T-cell (primary cell): Measurements from ENCODE around the gene SALL4. TPM values are rescaled to one million over a fixed set of nuclear protein-coding genes. Genes with fewer than 3 reads are reported as not detected.

ENCODE experiments used
- ATAC-seq, 4 experiments: fragments of 200-7000 bp in 3 of 4; fragments of 150-1000 bp in 1 of 4; cut with Tn5 transposase; replicated peaks in 1 of 4; 1 replicate in 3 of 4; 2 replicates in 1 of 4; pipeline ENCODE4 v1.10.0; 2021; ENCODE audit warnings: moderate library complexity in 3 of 4, mild to moderate bottlenecking in 2 of 4, moderate number of reproducible peaks in 1 of 4
- CTCF ChIA-PET, 2 donors: fragments of 300-600 bp; sonication (Branson Sonifier 250); formaldehyde crosslinking; loops; one replicate each; lab custom pipeline; 2022; ENCODE audit warnings: antibody characterized with exemption in 2 of 2; lab: Charles Lee
- POLR2A ChIA-PET, 2 donors: fragments of 300-600 bp; sonication (Branson Sonifier 250); formaldehyde crosslinking; loops; one replicate each; lab custom pipeline; 2022; ENCODE audit warnings: antibody characterized with exemption in 2 of 2; lab: Charles Lee
- DNase-seq, 35 experiments: peaks; one replicate each; pipeline versions ENCODE4 v3.0.0 to v3.0.0-alpha.2; 2013 to 2023
- H3K27ac ChIP-seq: one replicate; pipeline ENCODE4 v1.5.1; 2013; ENCODE audit warnings: low read length
- H3K27me3 ChIP-seq, 2 experiments: replicated peaks in 1 of 2; 1 replicate in 1 of 2; 2 replicates in 1 of 2; pipeline versions ENCODE4 v1.6.1 to v1.7.0; 2013; ENCODE audit warnings: low read length in 1 of 2, mixed read lengths in 1 of 2; ENCODE audit not compliant: control insufficient read depth in 2 of 2, insufficient read depth in 2 of 2; ENCODE audit errors: extremely low read depth in 1 of 2
- H3K36me3 ChIP-seq, 2 donors: 1 replicate in 1 of 2; 2 replicates in 1 of 2; pipeline versions ENCODE4 v1.6.1 to v1.7.0; 2013; ENCODE audit warnings: low read length in 1 of 2; ENCODE audit not compliant: control insufficient read depth in 2 of 2, insufficient read depth in 1 of 2; ENCODE audit errors: extremely low read depth in 1 of 2
- H3K4me1 ChIP-seq, 2 experiments: 1 replicate in 1 of 2; 2 replicates in 1 of 2; pipeline versions ENCODE4 v1.6.1 to v1.7.0; 2013; ENCODE audit warnings: low read length in 2 of 2, mixed read lengths in 1 of 2; ENCODE audit not compliant: insufficient read depth in 2 of 2, control insufficient read depth in 1 of 2; ENCODE audit errors: extremely low read depth in 1 of 2
- H3K4me3 ChIP-seq, 2 donors: 1 replicate in 1 of 2; 2 replicates in 1 of 2; pipeline versions ENCODE4 v1.5.1 to v1.7.0; 2013; ENCODE audit warnings: mild to moderate bottlenecking in 2 of 2, low read length in 1 of 2, moderate library complexity in 1 of 2; ENCODE audit not compliant: control insufficient read depth in 1 of 2; ENCODE audit errors: extremely low read depth in 1 of 2
- H3K9me3 ChIP-seq: 2 replicates; pipeline ENCODE4 v1.7.0; 2013
- H3K27ac Mint-ChIP-seq, 2 donors: one replicate each; pipeline ENCODE4 v1.8.0; 2020 to 2021; ENCODE audit warnings: mild to moderate bottlenecking in 2 of 2, mixed read lengths in 2 of 2
- H3K27me3 Mint-ChIP-seq, 2 donors: one replicate each; pipeline ENCODE4 v1.8.0; 2021 to 2022; ENCODE audit warnings: mixed read lengths in 2 of 2
- H3K36me3 Mint-ChIP-seq: one replicate; pipeline ENCODE4 v1.8.0; 2021; ENCODE audit warnings: mixed read lengths
- H3K4me1 Mint-ChIP-seq, 3 donors: one replicate each; pipeline ENCODE4 v1.8.0; 2020 to 2022; ENCODE audit warnings: mixed read lengths in 3 of 3, mild to moderate bottlenecking in 1 of 3
- H3K4me3 Mint-ChIP-seq, 3 donors: one replicate each; pipeline ENCODE4 v1.8.0; 2020 to 2022; ENCODE audit warnings: mild to moderate bottlenecking in 3 of 3, mixed read lengths in 3 of 3, moderate library complexity in 3 of 3
- H3K9me3 Mint-ChIP-seq, 3 donors: one replicate each; pipeline ENCODE4 v1.8.0; 2020 to 2022; ENCODE audit warnings: mixed read lengths in 3 of 3
- WGBS: methylation state at CpG from one replicate; pipeline ENCODE4 v1.1.5; 2013; ENCODE audit warnings: missing lambda C conversion rate; ENCODE audit not compliant: insufficient coverage; 5-methylcytosine and 5-hydroxymethylcytosine counted together
- total RNA-seq, 35 experiments: library from RNA in 6 of 35; stranded (reverse) in 6 of 35; fragments of 120-200 nt in 1 of 35; gene quantifications; one replicate each; pipeline versions ENCODE4 v1.2.1 to v1.2.4 and lab custom pipeline; 2013 to 2026

The SALL4 gene
- total RNA-seq, 5 donors from 2014 or later (not counting 1 experiment from before 2014, with no cell fraction given) = 0.13 to 0.48 (median 0.37) TPM; not detected in 1

DNA sequence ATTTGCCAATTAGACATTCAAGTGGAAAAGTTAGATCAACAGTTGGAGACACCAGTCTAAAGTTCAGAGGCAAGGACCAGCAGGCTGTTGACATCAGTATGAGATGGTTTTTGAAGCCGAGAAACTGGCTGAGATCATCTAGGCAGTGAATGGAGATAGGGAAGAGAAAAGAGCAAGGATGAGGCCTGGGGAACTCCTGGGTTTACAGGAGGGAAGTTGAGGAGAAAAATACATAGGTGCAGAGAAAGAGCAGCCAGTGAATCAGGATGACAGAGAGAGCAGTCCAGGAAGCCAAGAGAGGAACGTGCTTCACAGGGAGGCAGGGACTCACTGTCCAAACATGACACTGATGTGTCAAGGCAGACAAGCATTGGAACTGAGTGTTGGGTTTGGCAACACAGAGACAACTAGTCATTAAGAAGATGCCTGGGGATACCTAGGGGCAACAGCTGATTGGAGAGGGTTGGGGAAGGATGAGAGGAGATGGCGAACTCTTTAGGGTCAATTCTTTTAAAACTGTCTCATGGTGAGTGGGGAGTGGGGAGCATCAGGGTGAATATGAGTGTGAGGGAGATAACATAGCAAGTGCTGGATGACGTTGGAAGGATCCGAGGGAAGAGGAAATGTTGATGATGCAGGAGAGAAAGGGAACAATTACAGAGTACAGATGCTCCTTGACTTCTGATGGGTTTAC is 13.2 kb upstream of the SALL4 start:
- no peaks in the 10 kb centered on the region for H3K36me3 Mint-ChIP-seq
- ChIA-PET POLR2A (no interaction called here), CTCF (interaction anchor here in 1 of 2 donors (0.6 kb wide), 1 partner anchor 160 kb away, joined by 4 read pairs; no protein-coding TSS in a partner anchor)
- DNase-seq (no peak), ATAC-seq (no peak)
- H3K27ac Mint-ChIP-seq = no peak overlapping the region
- Histone ChIP-seq H3K4me3 (no peak overlapping the region), H3K27ac (no peak overlapping the region), H3K9me3 (no peaks in the 10 kb centered on the region), H3K36me3 (no peaks in the 10 kb centered on the region), H3K27me3 (no peaks in the 10 kb centered on the region), H3K4me1 (no peaks in the 10 kb centered on the region)
- H3K4me3 Mint-ChIP-seq = no peak overlapping the region
- no peaks in the 10 kb centered on the region for H3K9me3 Mint-ChIP-seq
- no peaks in the 10 kb centered on the region for H3K4me1 Mint-ChIP-seq
- 75% methylated on average over 5 of the region's 5 CpGs for WGBS
- H3K27me3 Mint-ChIP-seq = peaks cover 9 to 12% of the 10 kb centered on the region in 2 donors

DNA sequence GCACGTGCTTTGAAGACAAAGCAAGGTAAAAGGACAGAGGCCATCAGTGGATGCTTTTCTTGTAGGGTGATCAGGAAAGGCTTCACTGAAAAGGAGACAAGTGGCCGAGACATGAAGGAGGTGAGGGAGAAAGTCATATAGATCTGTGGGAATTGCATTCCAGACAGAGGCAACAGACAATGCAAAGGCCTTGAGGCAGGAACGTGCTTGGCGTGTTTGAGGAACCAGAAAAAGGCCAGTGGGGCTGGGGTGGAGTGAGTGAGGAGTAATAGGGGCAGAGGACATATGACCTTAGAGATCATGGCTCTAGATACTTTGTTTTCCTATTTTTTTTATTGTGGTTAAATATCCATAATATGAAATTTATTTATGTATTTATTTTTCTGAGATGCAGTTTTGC is 10.5 kb upstream of the SALL4 start:
- DNase-seq (no peak), ATAC-seq (no peak)
- Histone ChIP-seq H3K27me3 (no peaks in the 10 kb centered on the region), H3K4me3 (no peak overlapping the region), H3K27ac (no peak overlapping the region), H3K36me3 (no peaks in the 10 kb centered on the region), H3K9me3 (no peaks in the 10 kb centered on the region), H3K4me1 (no peaks in the 10 kb centered on the region)
- WGBS = 67% methylated on average over 3 of the region's 4 CpGs
- no peak overlapping the region for H3K4me3 Mint-ChIP-seq
- H3K4me1 Mint-ChIP-seq = no peaks in the 10 kb centered on the region
- H3K27ac Mint-ChIP-seq = no peak overlapping the region
- no peaks in the 10 kb centered on the region for H3K36me3 Mint-ChIP-seq
- H3K27me3 Mint-ChIP-seq = peaks cover 2 to 8% of the 10 kb centered on the region in 2 donors
- ChIA-PET POLR2A (no interaction called here), CTCF (no interaction called here)
- no peaks in the 10 kb centered on the region for H3K9me3 Mint-ChIP-seq

DNA sequence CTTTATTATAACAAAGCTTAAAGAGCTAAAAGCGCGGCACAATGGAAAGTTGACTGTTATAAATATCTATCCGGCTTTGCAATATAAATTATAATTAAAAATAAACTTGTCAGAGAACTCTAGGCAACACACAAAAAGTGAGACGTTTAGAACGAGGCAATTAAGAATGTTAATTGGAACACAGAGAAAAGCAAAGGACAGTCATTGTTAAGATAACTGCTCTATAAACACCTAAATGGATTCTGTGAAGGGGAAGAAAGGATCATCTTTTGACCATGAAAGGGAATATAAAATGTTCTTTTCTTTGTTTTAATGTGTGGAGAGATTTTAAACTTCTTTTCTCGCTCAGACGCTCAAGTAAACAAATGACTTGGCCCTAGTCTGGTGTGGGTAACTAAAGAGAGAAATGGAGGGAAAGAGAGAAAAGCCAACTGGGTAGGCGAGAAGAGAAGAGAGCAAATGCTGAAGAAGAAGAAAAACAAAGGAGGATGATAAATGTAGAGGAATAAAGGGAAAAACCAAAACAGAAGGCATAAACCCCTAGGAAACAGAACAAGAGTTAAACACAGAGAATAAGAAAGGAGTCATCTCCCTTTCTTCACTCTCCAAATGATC is 9.3 kb upstream of the SALL4 start:
- no peak overlapping the region for H3K4me3 ChIP-seq

DNA sequence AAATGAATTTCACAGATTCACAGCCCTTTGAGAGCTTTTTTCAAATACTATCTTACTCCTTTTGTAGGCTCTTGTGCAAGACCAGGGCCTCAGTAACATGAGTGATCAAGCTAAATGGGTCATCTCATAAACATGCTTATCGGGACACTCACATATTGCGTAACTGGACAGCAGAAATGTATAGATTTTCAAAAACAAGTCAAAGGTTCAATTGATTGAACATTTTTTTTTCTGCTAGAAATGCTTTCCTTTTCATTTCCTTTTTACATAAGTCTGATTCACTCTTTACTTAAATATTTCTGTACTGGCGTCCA is 8.7 kb upstream of the SALL4 start:
- ChIA-PET POLR2A (no interaction called here), CTCF (no interaction called here)
- H3K27ac Mint-ChIP-seq = no peak overlapping the region
- H3K9me3 Mint-ChIP-seq = no peaks in the 10 kb centered on the region
- H3K27ac ChIP-seq = no peak overlapping the region
- 67% methylated on average over 1 of the region's 3 CpGs for WGBS
- ATAC-seq = no peak
- no peaks in the 10 kb centered on the region for H3K9me3 ChIP-seq
- no peaks in the 10 kb centered on the region for H3K4me1 Mint-ChIP-seq
- H3K36me3 Mint-ChIP-seq = no peaks in the 10 kb centered on the region
- no peak overlapping the region for H3K4me3 ChIP-seq
- H3K27me3 Mint-ChIP-seq = peaks cover 10 to 11% of the 10 kb centered on the region in 2 donors
- no peaks in the 10 kb centered on the region for H3K36me3 ChIP-seq
- H3K4me3 Mint-ChIP-seq = no peak overlapping the region
- no peaks in the 10 kb centered on the region for H3K27me3 ChIP-seq
- no peaks in the 10 kb centered on the region for H3K4me1 ChIP-seq
- no peak for DNase-seq

More for the DNA sequence above, 9.3 kb upstream of the SALL4 start:
- no peaks in the 10 kb centered on the region for H3K4me1 Mint-ChIP-seq
- no peak overlapping the region for H3K27ac Mint-ChIP-seq
- DNase-seq = no peak
- Histone ChIP-seq H3K4me1 (no peaks in the 10 kb centered on the region), H3K9me3 (no peaks in the 10 kb centered on the region), H3K36me3 (no peaks in the 10 kb centered on the region), H3K27me3 (no peaks in the 10 kb centered on the region), H3K27ac (no peak overlapping the region)
- WGBS = 100% methylated on average over 1 of the region's 8 CpGs
- no peaks in the 10 kb centered on the region for H3K36me3 Mint-ChIP-seq
- H3K27me3 Mint-ChIP-seq = peaks cover 5 to 8% of the 10 kb centered on the region in 2 donors
- ChIA-PET POLR2A (no interaction called here), CTCF (no interaction called here)
- ATAC-seq = no peak
- H3K4me3 Mint-ChIP-seq = no peak overlapping the region
- no peaks in the 10 kb centered on the region for H3K9me3 Mint-ChIP-seq

DNA sequence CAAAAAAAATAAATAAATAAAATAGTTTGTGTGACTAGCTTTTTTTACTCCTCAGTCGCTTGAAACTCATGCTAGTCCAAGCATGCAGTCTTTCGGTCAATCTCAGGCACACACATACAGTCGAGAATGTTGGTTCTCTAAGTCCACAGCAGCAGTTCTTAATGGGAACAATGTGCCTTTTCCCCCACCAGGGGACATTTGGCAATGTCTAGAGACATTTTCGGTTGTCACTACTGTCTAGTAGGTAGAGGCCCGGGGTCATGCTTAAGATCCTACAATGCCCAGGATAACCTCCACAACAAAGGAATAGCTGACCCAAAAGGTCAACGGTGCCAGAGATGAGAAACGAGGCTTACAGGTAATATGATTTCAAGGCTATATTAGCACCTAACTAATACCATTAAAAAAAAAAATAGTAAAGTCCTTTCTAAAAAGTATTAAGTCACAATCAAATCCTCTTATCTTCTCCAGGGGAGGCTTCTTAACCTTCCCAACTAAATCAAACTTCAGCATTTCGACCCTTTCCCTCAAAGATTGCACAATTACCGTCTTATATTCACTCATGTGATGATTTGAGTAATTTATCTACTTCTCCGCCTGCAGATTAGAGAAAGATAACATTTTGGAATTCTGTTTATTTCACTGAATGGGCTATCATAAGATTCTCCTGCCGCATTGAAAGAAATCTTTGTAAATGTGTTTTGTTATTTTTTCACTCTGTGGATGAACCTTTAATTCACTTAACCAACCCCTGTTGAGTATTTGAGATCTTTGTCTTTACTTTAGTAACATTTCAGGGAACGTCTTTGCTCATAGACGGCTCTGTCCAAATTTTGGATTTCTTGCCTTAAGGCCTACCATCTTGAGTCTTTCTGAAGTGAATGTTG is 8.1 kb upstream of the SALL4 start:
- no peak overlapping the region for H3K27ac ChIP-seq
- ATAC-seq (no peak), DNase-seq (no peak)
- no peaks in the 10 kb centered on the region for H3K4me1 Mint-ChIP-seq
- POLR2A ChIA-PET = no interaction called here
- no peaks in the 10 kb centered on the region for H3K9me3 ChIP-seq
- no peaks in the 10 kb centered on the region for H3K36me3 ChIP-seq
- no peak overlapping the region for H3K27ac Mint-ChIP-seq
- no peak overlapping the region for H3K4me3 Mint-ChIP-seq
- H3K36me3 Mint-ChIP-seq = no peaks in the 10 kb centered on the region
- H3K27me3 Mint-ChIP-seq = peaks cover 13 to 14% of the 10 kb centered on the region in 2 donors
- no CpG with 5 or more reads among the region's 13 CpGs for WGBS
- CTCF ChIA-PET = no interaction called here
- H3K4me3 ChIP-seq = no peak overlapping the region
- H3K27me3 ChIP-seq = peaks cover 0 to 3% of the 10 kb centered on the region in 2 experiments
- H3K4me1 ChIP-seq = no peaks in the 10 kb centered on the region
- H3K9me3 Mint-ChIP-seq = no peaks in the 10 kb centered on the region

DNA sequence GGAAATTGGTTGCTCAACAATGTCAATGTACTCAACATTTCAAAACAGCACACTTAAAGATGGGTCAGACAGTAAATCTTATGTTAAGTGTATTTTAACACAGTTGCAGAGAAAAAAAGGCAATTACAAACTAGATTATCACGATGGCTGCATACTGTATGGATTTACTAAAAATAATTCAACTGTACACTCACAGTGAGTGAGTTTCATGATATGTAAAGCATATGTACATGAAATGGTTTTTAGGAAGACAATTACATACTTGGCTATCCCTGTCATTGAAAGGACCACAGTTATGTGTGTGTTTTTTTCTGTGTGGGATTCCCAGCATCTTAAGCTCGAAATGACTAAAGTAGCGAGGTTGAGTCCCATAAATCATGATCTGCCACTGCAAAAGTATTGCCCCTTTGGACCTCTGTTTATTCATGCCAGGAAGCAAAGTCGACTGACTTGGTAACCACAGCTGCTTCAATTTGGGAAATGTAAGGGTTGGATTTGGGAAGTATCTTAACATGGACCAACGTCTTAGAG is 5.5 kb upstream of the SALL4 start:
- H3K27ac ChIP-seq = no peak overlapping the region
- no peaks in the 10 kb centered on the region for H3K36me3 ChIP-seq
- no peak for ATAC-seq
- no peak overlapping the region for H3K4me3 ChIP-seq
- H3K4me1 ChIP-seq = no peaks in the 10 kb centered on the region
- H3K27me3 ChIP-seq = peaks cover 2 to 6% of the 10 kb centered on the region in 2 experiments
- Mint-ChIP-seq H3K36me3 (no peaks in the 10 kb centered on the region), H3K27ac (no peak overlapping the region), H3K4me3 (no peak overlapping the region), H3K27me3 (peaks cover 25 to 29% of the 10 kb centered on the region in 2 donors), H3K9me3 (no peaks in the 10 kb centered on the region), H3K4me1 (peaks cover 0 to 2% (median 0%) of the 10 kb centered on the region in 3 donors)
- H3K9me3 ChIP-seq = no peaks in the 10 kb centered on the region
- WGBS = 44% methylated on average over 3 of the region's 5 CpGs
- ChIA-PET CTCF (interaction anchor here in 1 of 2 donors (0.8 kb wide), 1 partner anchor 8 kb away, joined by 3 read pairs; no protein-coding TSS in a partner anchor), POLR2A (no interaction called here)
- no peak for DNase-seq
